ENCODE results near the gene CCM2L. TPM values are rescaled to one million over a fixed set of nuclear protein-coding genes. Genes with fewer than 3 reads are reported as not detected.

CCM2L gene
- total RNA-seq, 2 experiments from 2014 or later = not detected

GRCh38 chr20:31979713-31980426 lies 30.4 kb upstream of the CCM2L start:
- Mint-ChIP-seq H3K27me3 (peaks cover 25% of the 10 kb centered on the region), H3K4me1 (no peaks in the 10 kb centered on the region), H3K36me3 (no peaks in the 10 kb centered on the region), H3K27ac (no peak overlapping the region), H3K9me3 (ENCODE audit: low read depth) (no peaks in the 10 kb centered on the region), H3K4me3 (no peak overlapping the region)
- ATAC-seq = no peak
- no peak for DNase-seq
- CTCF ChIA-PET = interaction anchor here (1.6 kb wide), 1 partner anchor 10 kb away, joined by 4 read pairs; no protein-coding TSS in a partner anchor

- H3K27me3 Mint-ChIP-seq = peaks cover 18% of the 10 kb centered on the region
- H3K36me3 Mint-ChIP-seq = no peaks in the 10 kb centered on the region
- H3K4me1 Mint-ChIP-seq = no peaks in the 10 kb centered on the region
- H3K27ac Mint-ChIP-seq = no peak overlapping the region
- H3K9me3 Mint-ChIP-seq (ENCODE audit: low read depth) = no peaks in the 10 kb centered on the region
- no peak overlapping the region for H3K4me3 Mint-ChIP-seq
- no peak for DNase-seq
- no peak for ATAC-seq
- CTCF ChIA-PET = no interaction called here
Observed at GRCh38 chr20:31981784-31982183, 28.5 kb upstream of the CCM2L start.

- ATAC-seq (no peak), DNase-seq (no peak)
- CTCF ChIA-PET = interaction anchor here (0.6 kb wide), 1 partner anchor 158 kb away, joined by 5 read pairs; no protein-coding TSS in a partner anchor
- H3K27ac Mint-ChIP-seq = no peak overlapping the region
- H3K4me1 Mint-ChIP-seq = peaks cover 2% of the 10 kb centered on the region
- H3K4me3 Mint-ChIP-seq = no peak overlapping the region
- no peaks in the 10 kb centered on the region for H3K9me3 Mint-ChIP-seq (ENCODE audit: low read depth)
- no peaks in the 10 kb centered on the region for H3K36me3 Mint-ChIP-seq
- peaks cover 10% of the 10 kb centered on the region for H3K27me3 Mint-ChIP-seq
Observed at GRCh38 chr20:31984981-31985471, 25.2 kb upstream of the CCM2L start.

GRCh38 chr20:31987744-31988143 lies 22.5 kb upstream of the CCM2L start:
- ATAC-seq = no peak
- H3K9me3 Mint-ChIP-seq (ENCODE audit: low read depth) = no peaks in the 10 kb centered on the region
- CTCF ChIA-PET = interaction anchor here (0.8 kb wide), 1 partner anchor 18 kb away, joined by 3 read pairs; no protein-coding TSS in a partner anchor
- DNase-seq = no peak
- H3K36me3 Mint-ChIP-seq = no peaks in the 10 kb centered on the region
- no peak overlapping the region for H3K4me3 Mint-ChIP-seq
- H3K27ac Mint-ChIP-seq = no peak overlapping the region
- peaks cover 2% of the 10 kb centered on the region for H3K4me1 Mint-ChIP-seq
- H3K27me3 Mint-ChIP-seq = peaks cover 6% of the 10 kb centered on the region

GRCh38 chr20:31988430-31989015 lies 21.7 kb upstream of the CCM2L start:
- CTCF ChIA-PET = interaction anchor here (0.8 kb wide), 1 partner anchor 19 kb away, joined by 3 read pairs; no protein-coding TSS in a partner anchor
- H3K9me3 Mint-ChIP-seq (ENCODE audit: low read depth) = no peaks in the 10 kb centered on the region
- no peak for DNase-seq
- no peak overlapping the region for H3K27ac Mint-ChIP-seq
- no peak overlapping the region for H3K4me3 Mint-ChIP-seq
- ATAC-seq = no peak
- H3K36me3 Mint-ChIP-seq = no peaks in the 10 kb centered on the region
- H3K27me3 Mint-ChIP-seq = peaks cover 10% of the 10 kb centered on the region
- H3K4me1 Mint-ChIP-seq = peaks cover 2% of the 10 kb centered on the region

GRCh38 chr20:31989030-31989645 lies 21.1 kb upstream of the CCM2L start:
- CTCF ChIA-PET = interaction anchor here (0.6 kb wide), 1 partner anchor 116 kb away, joined by 3 read pairs; no protein-coding TSS in a partner anchor
- H3K4me3 Mint-ChIP-seq = no peak overlapping the region

GRCh38 chr20:31990641-31991338 lies 19.4 kb upstream of the CCM2L start:
- Mint-ChIP-seq H3K4me3 (no peak overlapping the region), H3K27ac (no peak overlapping the region), H3K27me3 (peaks cover 29% of the 10 kb centered on the region), H3K9me3 (ENCODE audit: low read depth) (no peaks in the 10 kb centered on the region), H3K36me3 (no peaks in the 10 kb centered on the region), H3K4me1 (peaks cover 2% of the 10 kb centered on the region)
- DNase-seq = no peak
- CTCF ChIA-PET = interaction anchor here (1.1 to 1.3 kb wide), 2 partner anchors 40 to 167 kb away, joined by 3 read pairs; no protein-coding TSS in a partner anchor
- no peak for ATAC-seq

More at GRCh38 chr20:31989030-31989645, 21.1 kb upstream of the CCM2L start:
- H3K27ac Mint-ChIP-seq = no peak overlapping the region
- H3K36me3 Mint-ChIP-seq = no peaks in the 10 kb centered on the region
- peaks cover 15% of the 10 kb centered on the region for H3K27me3 Mint-ChIP-seq
- DNase-seq = no peak
- no peaks in the 10 kb centered on the region for H3K9me3 Mint-ChIP-seq (ENCODE audit: low read depth)
- no peak for ATAC-seq
- peaks cover 2% of the 10 kb centered on the region for H3K4me1 Mint-ChIP-seq

- H3K4me1 Mint-ChIP-seq = peaks cover 2% of the 10 kb centered on the region
- ATAC-seq = no peak
- H3K9me3 Mint-ChIP-seq (ENCODE audit: low read depth) = no peaks in the 10 kb centered on the region
- H3K36me3 Mint-ChIP-seq = no peaks in the 10 kb centered on the region
- H3K4me3 Mint-ChIP-seq = no peak overlapping the region
- DNase-seq = no peak
- CTCF ChIA-PET = interaction anchor here (1.1 to 1.3 kb wide), 2 partner anchors 40 to 168 kb away, joined by 3 read pairs; no protein-coding TSS in a partner anchor
- H3K27me3 Mint-ChIP-seq = peaks cover 32% of the 10 kb centered on the region
- H3K27ac Mint-ChIP-seq = no peak overlapping the region
Observed at GRCh38 chr20:31991339-31991705, 18.9 kb upstream of the CCM2L start.

GRCh38 chr20:31992086-31992485 lies 18.2 kb upstream of the CCM2L start:
- Mint-ChIP-seq H3K27ac (no peak overlapping the region), H3K36me3 (no peaks in the 10 kb centered on the region), H3K4me3 (no peak overlapping the region), H3K9me3 (ENCODE audit: low read depth) (no peaks in the 10 kb centered on the region), H3K4me1 (peaks cover 2% of the 10 kb centered on the region), H3K27me3 (peaks cover 35% of the 10 kb centered on the region)
- DNase-seq (no peak), ATAC-seq (no peak)
- CTCF ChIA-PET = interaction anchor here (0.8 kb wide), 1 partner anchor 145 kb away, joined by 3 read pairs; no protein-coding TSS in a partner anchor

- CTCF ChIA-PET = no interaction called here
- ATAC-seq (no peak), DNase-seq (no peak)
- no peaks in the 10 kb centered on the region for H3K36me3 Mint-ChIP-seq
- H3K4me3 Mint-ChIP-seq = no peak overlapping the region
- H3K27ac Mint-ChIP-seq = no peak overlapping the region
- H3K4me1 Mint-ChIP-seq = no peaks in the 10 kb centered on the region
- peaks cover 35% of the 10 kb centered on the region for H3K27me3 Mint-ChIP-seq
- no peaks in the 10 kb centered on the region for H3K9me3 Mint-ChIP-seq (ENCODE audit: low read depth)
Observed at GRCh38 chr20:31996996-31997395, 13.2 kb upstream of the CCM2L start.

- Mint-ChIP-seq H3K4me3 (no peak overlapping the region), H3K9me3 (ENCODE audit: low read depth) (no peaks in the 10 kb centered on the region), H3K4me1 (no peaks in the 10 kb centered on the region), H3K27ac (no peak overlapping the region), H3K36me3 (no peaks in the 10 kb centered on the region), H3K27me3 (peaks cover 33% of the 10 kb centered on the region)
- CTCF ChIA-PET = no interaction called here
- DNase-seq = no peak
- no peak for ATAC-seq
Observed at GRCh38 chr20:31998246-31998645, 12.0 kb upstream of the CCM2L start.

GRCh38 chr20:32003325-32003724 lies 6.9 kb upstream of the CCM2L start:
- H3K36me3 Mint-ChIP-seq = no peaks in the 10 kb centered on the region
- peaks cover 3% of the 10 kb centered on the region for H3K27me3 Mint-ChIP-seq
- CTCF ChIA-PET = no interaction called here
- no peak overlapping the region for H3K27ac Mint-ChIP-seq
- H3K4me3 Mint-ChIP-seq = no peak overlapping the region
- H3K9me3 Mint-ChIP-seq (ENCODE audit: low read depth) = no peaks in the 10 kb centered on the region
- ATAC-seq (no peak), DNase-seq (no peak)
- peaks cover 8% of the 10 kb centered on the region for H3K4me1 Mint-ChIP-seq

- Mint-ChIP-seq H3K27ac (no peak overlapping the region), H3K9me3 (ENCODE audit: low read depth) (no peaks in the 10 kb centered on the region), H3K36me3 (no peaks in the 10 kb centered on the region), H3K4me3 (no peak overlapping the region), H3K27me3 (peaks cover 3% of the 10 kb centered on the region), H3K4me1 (peaks cover 8% of the 10 kb centered on the region)
- ATAC-seq (no peak), DNase-seq (no peak)
- CTCF ChIA-PET = no interaction called here
Observed at GRCh38 chr20:32004963-32005362, 5.3 kb upstream of the CCM2L start.
